SKM-1 treated with dmso at 0.1 percent for 144 hours (cell line): ENCODE results near the gene WNT3.
"Not testable (repeated sequence)": the region's sequence is repeated elsewhere in the genome, so short reads cannot be mapped to it uniquely, and the experiment has no call there.

Source experiments
- DNase-seq: peaks from one replicate; lab custom pipeline; 2025; ENCODE audit not compliant: unreplicated experiment; lab: John Stamatoyannopoulos, UW

WNT3 gene

DNA sequence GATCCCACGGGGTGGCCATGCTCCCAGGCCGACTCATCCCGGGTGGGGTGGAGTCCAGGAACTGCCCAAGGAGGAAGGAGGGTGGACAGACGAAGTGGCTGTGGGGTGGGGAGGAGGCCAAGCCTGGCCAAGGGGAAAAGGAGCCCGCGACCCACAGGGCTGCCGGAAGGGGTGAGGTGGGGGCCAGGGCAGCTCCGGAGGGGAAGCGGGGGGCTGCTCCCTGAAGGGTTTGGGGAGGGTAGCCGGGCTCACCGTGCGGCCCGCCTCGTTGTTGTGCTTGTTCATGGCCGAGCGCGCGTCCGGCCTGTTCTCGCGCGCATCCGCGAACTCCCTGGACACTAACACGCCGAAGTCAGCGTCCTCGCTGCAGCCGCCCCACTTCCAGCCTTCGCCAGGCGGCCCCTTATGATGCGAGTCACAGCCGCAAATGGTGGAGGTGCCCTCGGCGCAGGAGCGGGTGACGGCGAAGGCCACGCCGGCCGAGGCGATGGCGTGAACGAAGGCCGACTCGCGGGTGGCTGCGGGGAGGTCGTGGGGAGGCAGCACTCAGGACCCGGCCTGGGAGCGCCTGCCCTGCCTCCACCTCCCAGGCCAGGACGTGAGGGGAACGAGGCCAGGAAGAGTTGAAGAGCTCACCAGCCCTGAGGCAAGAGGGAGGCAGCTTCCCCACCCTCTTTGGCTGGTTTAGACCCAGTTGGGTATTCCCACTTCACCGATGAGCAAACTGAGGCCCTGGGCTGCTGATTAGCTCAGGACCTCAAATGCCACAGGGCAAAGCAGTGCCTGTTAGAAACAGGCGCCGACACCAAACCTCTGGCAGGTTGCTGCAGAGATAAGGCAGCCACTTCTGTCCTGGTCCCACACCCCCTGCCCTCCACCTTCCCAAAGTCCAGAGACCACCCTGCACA is 48.7 kb downstream of the WNT3 start:
- DNase-seq = no peak

DNA sequence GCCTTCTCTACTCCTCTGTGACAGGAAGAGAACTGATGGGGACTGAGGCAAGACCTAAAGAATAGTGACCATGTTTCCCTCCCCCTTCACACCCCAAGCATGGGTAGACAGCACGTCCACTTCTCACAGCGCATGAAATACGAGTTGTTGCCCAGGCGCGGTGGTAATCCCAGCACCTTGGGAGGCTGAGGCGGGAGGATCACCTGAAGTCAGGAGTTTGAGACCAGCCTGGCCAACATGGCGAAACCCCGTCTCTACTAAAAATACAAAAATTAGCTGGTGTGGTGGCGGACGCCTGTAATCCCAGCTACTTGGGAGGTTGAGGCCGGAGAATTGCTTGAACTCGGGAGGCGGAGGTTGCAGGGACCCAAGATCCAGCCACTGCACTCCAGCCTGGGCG is 49.6 kb downstream of the WNT3 start:
- not testable (repeated sequence) for DNase-seq

DNA sequence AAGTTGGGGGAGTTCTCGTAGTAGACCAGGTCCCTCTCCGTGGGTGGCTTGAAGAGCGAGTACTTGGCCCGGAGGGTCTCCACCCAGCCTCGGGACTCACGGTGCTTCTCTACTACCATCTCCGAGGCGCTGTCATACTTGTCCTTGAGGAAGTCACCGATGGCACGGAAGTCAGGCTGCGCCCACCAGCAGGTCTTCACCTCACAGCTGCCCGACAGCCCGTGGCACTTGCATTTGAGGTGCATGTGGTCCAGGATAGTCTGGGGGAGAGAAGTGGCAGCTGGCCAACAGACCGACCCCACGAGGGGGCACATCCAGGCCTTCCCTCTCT is 50.0 kb downstream of the WNT3 start:
- no peak for DNase-seq

DNA sequence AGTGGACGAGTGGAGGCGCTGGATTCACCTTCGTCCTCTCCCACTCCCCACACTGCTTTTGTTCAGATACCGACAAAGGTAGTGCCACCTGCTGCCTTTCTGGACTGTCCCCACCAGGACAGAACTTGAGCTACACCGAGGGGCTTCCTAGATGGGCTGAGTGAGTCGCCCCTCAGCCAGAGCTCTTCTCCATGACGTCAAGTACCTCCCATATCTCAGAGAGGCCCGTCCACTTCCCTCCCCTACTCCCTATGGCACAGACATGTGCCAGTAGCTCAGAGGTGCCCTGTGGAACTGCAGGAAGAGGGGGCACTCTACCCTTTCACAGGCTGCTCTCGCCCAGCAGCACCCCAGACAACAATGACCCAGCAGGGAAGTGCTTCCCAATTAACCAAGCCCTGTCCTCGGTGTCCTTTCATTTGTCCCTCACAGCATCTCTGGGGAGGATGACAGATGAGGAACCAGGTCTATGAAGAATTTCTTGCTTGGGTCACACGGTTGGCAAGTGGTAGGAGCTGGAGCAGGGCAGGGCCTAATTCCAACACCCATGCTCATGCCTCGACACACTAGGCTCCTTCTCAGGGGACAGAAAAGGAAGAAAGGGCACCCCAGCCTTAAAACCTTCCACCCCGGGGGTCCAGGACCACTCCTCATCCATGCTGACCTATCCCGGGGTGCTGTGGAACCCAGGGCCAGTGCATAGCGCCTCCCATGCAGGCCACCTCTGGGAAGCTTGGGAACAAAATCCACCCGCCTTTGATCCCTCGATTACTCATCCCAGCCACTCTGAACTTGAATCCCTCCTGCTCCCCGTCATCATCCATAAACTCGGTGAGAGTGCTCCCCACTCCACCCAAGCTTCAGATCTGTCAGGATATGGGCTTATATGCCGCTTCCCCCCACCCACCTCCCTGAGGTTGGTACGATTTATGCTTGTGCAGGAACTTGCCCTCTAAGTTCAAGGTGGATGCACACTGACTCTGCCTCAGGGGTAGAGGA is 51.7 kb downstream of the WNT3 start:
- DNase-seq = no peak

DNA sequence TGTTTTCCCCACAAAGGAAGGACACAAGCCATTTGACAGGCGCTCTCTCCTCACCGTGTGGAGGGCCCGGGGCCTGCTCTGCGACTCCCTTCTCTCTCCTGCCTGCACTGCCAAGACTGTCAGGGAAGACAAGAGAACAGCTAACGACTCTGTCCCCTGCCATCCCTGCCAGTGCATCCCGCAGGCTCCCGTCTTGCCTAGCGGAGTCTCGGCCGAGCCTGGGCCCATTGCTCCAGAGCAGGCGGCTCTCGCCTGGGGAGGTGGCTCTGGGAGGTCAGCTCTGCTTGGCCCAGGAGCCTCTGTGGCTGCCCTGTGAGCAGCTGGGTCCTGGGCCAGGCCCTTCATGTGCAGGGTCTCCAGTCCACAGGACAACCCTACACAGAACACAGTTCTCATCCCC is 53.0 kb downstream of the WNT3 start:
- no peak for DNase-seq

DNA sequence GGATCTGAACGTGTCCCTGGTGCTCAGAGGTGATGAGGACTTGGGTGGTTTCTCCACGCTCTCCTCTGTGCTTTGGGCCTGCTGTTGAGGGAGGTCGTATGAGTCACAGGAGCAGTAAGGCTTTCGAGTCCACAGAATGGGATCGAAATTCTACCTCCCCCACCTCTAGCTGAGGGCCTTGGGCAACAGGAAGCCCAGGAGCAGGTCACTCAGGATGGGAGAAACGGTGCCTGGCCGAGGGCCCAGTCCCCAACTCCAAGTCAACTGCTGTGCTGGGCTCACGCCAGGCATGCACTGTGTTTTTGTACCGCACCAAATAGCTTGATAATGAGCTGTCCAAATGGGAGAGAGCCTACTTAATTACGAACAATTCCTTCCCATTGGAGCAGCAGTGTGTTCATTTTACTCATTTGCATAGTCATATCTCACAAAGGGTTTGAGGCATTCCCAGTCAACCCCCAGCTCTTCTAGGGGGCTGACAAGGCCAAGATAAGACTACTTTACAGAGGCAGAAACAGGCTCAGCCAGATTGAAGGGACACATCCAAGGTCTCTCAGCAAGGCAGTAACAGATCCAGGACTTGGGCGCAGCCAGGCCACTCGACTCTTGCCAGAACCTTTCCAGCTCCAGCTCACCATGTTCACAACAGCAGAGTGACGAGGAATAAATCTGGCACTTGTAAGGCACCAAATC is 53.6 kb downstream of the WNT3 start:
- DNase-seq = no peak

DNA sequence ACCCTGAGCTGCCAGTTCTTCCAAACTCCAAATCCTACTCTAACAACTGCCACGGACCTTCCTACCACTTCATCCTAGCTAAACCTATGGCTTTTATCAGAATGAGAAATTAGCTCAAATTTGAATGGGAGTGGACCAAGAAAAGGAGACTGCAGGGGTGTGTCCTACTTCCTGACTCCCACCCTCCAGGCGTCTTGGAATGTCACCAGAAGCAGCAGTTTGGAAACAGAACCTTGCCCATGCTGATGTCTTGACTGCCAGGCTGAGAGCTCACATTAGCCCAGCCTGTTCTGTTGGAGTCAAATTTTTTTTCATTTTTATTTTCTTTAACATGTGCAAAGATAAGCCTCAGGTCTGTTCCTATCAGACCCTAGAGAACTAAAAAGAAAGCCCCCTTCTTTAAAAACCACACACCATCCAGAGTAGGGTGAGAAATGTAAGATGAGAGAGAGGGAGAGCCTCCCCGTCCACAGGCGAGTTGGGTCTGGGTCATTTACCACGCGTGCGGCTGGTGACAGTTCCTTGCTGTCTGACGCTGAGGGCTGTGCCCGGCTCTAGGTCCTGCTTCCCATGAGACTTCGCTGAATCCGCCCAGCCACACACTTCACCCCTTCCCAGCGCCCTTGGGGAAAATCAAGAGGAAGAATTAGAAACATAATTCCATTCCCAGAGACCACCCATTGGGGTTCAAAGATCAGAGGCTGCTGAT is 54.3 kb downstream of the WNT3 start:
- DNase-seq = no peak

DNA sequence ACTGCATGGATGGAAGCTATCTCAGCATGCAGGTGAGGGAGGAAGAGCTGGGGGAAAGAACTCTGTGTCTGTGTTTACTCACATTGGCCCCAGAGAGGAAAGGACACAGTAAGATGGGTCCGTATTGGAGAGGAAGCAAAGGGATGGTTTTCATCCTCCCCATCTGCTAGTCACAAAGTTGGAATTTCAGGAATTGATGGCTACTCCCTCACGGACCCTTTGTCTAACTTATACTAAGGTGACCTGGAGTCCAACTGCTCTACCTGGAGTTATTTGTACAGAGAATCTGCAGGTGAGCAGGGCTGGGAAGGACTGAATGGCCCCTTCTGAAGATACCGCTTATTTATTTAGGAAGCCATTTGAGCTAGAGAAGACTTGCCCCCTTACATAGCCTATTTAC is 55.1 kb downstream of the WNT3 start:
- DNase-seq = no peak

DNA sequence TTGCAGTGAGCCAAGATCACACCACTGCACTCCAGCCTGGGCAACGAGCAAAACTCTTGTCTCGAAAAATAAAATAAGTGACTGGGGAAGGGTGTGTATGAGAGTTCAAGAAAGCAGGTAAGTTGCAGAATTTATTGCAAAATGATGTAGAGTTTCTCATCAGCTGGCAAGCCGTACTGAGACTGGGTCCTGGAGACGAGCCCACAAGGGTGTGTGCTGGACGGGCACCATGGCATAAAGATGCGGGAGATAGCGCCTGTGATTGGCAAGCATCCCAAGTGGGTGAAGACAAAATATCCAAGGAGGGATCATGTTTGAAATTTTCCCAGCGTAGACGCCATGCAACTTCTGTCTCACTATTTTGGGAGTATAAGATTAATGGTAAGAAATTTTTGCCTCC is 59.4 kb downstream of the WNT3 start:
- DNase-seq = no peak

DNA sequence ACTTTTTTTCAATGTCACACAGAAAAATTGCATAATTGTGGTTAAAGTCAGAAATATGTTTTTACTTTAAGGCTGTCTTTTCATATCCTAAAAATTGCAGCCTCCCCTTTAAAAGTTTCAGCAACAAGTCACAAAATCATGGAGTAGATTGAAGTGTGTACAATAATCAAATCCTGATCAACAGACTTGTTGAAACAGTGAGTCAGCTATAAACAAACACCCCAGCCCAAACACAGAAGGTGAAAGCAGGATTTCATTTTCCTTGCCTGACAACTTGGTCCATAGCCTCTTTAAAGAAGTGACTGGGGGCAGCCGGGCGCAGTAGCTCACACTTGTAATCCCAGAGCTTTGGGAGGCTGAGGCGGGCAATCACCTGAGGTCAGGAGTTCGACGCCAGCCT is 59.9 kb downstream of the WNT3 start:
- no peak for DNase-seq

DNA sequence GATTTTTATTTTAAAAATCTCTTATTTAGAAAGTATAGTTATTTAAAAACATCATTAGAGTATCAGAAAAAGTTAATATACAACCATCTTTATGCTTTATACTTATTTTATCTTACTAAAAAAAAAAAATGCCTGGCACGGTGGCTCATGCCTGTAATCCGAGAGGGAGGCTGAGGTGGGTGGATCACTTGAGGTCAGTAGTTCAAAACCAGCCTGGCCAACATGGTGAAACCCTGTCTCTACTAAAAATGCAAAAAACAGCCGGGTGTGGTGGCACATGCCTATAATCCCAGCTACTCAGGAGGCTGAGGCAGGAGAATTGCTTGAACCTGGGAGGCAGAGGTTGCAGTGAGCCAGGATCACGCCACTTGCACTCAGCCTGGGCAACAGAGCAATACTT is 60.9 kb downstream of the WNT3 start:
- DNase-seq = not testable (repeated sequence)

DNA sequence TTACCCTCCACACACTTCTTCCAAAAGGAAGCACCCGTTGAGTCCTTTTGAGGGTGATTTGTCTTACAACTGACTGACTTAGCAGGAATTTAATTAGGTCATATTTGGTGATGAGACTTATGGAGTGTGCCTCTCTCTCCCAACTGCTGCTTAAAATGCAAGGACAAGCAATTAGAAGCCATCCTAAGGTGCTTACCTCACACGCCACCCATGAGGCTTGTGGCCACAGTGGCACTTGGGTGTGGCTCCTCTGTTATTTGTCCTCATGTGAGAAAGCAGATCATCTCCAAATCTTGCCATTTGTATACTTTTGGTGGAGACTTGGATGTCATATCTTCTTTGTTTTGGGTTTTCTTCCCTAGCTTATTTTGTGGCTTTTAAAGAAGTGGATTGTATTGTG is 61.6 kb downstream of the WNT3 start:
- no peak for DNase-seq

DNA sequence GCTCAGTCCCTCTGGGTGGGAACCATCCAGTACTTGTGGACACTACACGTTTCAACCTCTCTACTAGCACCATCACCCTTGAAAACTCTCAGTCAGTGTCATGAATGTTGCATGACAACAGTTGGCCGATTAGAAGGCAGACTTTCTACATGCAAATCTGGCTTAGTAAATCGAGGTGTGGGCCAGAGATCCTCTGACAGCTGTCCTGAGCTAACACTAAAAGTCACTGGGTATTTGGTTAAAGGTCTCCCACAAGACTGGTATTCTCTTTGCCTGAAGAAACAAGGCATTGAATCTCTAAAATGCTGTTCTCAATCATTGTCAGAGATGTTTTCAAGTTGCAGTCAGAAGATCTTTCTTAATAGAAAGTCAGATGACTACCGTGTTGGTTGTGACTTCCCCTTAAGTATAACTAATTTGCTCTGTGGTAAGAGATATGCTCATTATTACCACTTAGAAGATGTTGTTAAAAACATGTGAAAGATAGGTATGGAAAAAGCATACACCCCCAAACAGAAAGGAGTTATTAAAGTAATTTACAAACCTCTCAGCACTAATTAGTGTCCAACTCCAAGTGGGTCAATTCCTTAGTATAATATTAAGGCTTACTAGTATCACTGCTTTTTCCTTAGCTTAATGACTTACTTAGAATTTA is 62.3 kb downstream of the WNT3 start:
- DNase-seq = no peak

DNA sequence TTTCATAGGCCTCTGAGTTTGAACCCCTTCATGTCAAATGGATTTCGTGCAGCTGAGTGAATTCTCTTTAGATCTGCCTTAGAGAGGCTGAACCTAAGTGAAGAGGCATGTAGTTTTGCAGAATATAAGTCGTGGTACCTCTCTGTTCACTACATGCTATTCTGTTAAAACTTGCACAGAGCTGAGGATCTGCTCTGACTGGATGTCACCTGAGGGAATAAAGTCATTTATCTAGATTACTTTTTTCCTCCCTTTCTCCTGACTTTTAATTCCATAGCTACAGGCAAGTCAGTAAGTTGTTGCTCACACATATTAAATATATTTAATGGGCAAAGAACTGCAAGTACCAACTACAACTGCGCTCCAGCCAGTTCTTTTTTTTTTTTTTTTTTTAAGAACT is 64.7 kb downstream of the WNT3 start:
- DNase-seq = no peak

DNA sequence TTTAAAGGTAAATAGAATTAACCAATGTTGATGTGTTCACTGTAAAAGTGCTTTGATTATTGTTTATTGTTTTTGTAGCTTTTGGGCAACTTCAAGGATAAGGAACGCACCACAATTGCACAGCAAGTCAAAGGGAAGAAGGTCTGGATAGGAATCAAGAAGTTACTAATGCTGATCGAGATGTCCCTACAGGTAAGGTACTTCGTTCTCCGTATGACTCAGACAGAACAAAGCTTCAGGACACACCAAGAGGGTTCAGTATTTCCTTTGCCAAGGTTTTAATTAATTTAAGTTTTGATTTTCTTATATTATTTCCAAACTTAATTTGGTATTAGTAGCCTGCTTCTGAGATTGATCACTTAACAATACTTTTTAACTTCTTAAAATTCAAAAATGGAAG is 67.1 kb downstream of the WNT3 start:
- no peak for DNase-seq

DNA sequence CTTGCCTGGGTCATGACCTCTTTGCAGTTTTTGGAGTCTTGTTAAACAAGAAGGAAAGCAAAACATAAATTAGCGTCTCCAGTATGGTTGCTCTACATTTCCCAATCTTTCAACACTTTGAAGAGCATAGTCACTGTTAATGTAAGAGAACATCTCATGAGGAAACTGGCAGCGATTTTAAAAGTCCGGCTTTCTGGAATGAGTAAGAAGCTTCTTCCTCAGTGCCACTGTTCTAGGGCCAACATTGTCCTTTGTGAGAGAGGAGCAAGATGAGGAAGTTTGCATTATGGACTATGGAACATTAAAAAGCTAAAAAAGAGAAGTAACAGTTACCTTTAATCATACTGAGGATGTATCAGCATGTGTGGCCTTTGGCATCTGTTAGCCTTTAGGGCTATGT is 73.1 kb downstream of the WNT3 start:
- DNase-seq = peak; percentile 11

DNA sequence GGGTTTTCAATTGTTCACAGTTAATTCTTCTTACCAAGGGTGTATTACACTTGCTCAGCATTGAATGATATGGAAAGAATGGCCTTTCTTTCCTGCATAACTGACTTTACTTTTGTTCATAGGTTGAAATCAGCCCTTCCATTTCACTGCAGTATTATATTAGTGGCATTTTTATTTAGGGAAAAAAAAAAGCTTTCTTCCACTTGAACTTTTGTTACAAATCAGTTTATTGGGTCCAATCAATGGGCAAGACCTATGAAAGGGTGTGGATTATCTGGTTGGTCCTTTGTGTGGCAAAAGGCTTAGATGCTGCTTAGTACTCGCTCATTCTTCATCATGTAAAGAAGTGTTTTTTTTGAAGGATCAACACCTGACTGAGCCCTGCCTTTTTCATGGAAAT is 74.1 kb downstream of the WNT3 start:
- no peak for DNase-seq

DNA sequence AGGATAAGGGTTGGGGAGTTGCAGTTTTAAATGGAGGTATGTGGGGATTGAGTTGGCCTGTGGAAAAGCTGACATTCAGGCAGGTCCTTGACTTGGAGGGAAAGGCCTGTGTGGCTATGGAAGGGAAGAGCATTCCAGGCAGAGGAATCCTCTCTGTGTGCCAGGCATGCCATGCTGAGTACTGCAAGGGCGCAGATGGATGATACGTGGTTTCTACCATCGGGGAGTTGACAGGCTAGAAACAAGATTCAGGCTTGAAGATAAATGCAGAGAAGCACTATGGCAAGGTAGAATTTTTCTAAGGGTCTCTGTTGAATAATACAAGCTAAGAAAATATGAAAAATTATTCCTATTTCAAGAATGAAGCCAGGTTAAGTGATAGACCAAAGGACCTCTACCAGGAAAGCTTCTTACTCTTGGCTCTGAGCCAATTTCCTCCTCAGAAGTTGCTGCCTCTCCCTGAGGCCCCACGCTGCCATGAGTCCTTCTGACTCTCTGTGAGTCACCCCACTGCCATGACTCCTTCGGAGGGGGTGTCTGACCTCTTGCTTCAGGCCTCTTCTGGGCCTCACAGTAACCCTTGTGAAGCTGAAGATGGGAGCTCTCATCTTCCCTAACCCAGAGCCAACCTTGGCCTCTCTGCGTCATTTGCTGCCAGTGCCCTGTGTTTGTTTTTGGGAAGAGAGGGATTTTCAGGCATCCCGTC is 75.8 kb downstream of the WNT3 start:
- no peak for DNase-seq

DNA sequence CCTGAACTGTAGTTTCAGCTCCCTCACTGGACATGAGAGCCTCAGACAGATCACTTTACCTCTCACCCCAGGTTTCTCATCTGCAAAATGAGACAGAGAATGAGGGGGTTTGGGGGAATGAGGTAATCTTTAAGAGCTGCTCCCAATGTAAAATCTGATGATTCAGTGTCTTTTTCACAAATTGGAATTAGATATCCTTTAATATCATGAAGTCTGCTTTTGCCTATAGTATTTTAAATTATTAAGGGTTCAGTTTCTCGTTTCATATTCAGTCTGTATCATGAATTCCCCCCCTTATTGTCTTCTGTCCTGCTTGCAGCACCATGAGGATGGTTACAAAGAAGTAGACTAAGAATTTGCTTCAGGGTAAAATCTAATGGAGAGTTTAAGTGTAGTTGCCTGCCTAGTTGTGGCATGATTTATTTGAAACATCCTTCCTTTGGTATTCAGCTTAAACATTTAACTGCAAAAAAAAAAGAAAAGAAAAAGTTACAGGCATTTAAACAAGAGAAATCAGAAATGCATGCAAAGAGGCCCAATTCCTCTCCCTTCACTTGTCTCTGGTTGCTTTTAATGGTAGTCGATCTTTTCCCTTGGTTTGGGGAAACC is 77.3 kb downstream of the WNT3 start:
- no peak for DNase-seq
